DND-41 (cell line): Measurements from ENCODE around the gene NTSR1.

Source experiments
- ATAC-seq: fragments of 200-7000 bp; cut with Tn5 transposase; 3 replicates; pipeline ENCODE4 v1.9.1; 2021; ENCODE audit warnings: low read depth; ENCODE audit not compliant: insufficient read depth
- DNase-seq: peaks from one replicate; pipeline ENCODE4 v3.0.0-alpha.2; 2020
- H2AFZ ChIP-seq: 2 replicates; pipeline ENCODE4 v1.6.0; 2012; ENCODE audit warnings: low read depth, low read length
- H3K27ac ChIP-seq: 2 replicates; pipeline ENCODE4 v1.5.1; 2012; ENCODE audit warnings: low read length, inconsistent platforms
- H3K27me3 ChIP-seq: fragments of 200-600 bp; sonication (generic); 2 replicates; pipeline ENCODE4 v1.6.0; 2012; ENCODE audit warnings: low read length, mild to moderate bottlenecking, inconsistent platforms; ENCODE audit not compliant: insufficient read depth, poor library complexity
- H3K36me3 ChIP-seq: 2 replicates; pipeline ENCODE4 v1.5.1; 2012; ENCODE audit warnings: low read length, inconsistent platforms; ENCODE audit not compliant: insufficient read depth
- H3K4me1 ChIP-seq: 2 replicates; pipeline ENCODE4 v1.5.1; 2012; ENCODE audit warnings: mild to moderate bottlenecking, low read length; ENCODE audit not compliant: insufficient read depth
- H3K4me2 ChIP-seq: 2 replicates; pipeline ENCODE4 v1.6.0; 2012; ENCODE audit warnings: mild to moderate bottlenecking, moderate library complexity, low read length, inconsistent platforms; ENCODE audit not compliant: insufficient read depth
- H3K4me3 ChIP-seq, 2 experiments: fragments of 200-600 bp in 1 of 2; shearing (Covaris generic) in 1 of 2; 2 replicates each; pipeline ENCODE4 v1.5.1; 2012 to 2016; ENCODE audit warnings: inconsistent platforms in 2 of 2, low read length in 2 of 2, mild to moderate bottlenecking in 2 of 2, low read depth in 1 of 2, moderate library complexity in 1 of 2
- H3K79me2 ChIP-seq: 2 replicates; pipeline ENCODE4 v1.6.0; 2012; ENCODE audit warnings: low read length, inconsistent platforms; ENCODE audit not compliant: insufficient read depth
- H3K9ac ChIP-seq: 2 replicates; pipeline ENCODE4 v1.6.0; 2012; ENCODE audit warnings: low read depth, mild to moderate bottlenecking, inconsistent platforms, low read length, moderate library complexity
- H3K9me3 ChIP-seq: 2 replicates; pipeline ENCODE4 v1.5.1; 2012; ENCODE audit warnings: low read length, moderate library complexity, mild to moderate bottlenecking, inconsistent platforms; ENCODE audit not compliant: insufficient read depth, severe bottlenecking
- H4K20me1 ChIP-seq: 2 replicates; pipeline ENCODE4 v1.6.0; 2012; ENCODE audit warnings: low read length; ENCODE audit not compliant: insufficient read depth
- EZH2 ChIP-seq: IDR thresholded peaks from 3 replicates; pipeline ENCODE4 v1.6.1; 2012; ENCODE audit warnings: borderline replicate concordance, low read depth, mild to moderate bottlenecking, moderate library complexity, low read length, inconsistent platforms; ENCODE audit not compliant: severe bottlenecking
- TF ChIP-seq, protein P1 (sequence below): IDR thresholded peaks from 2 replicates; pipeline ENCODE4 v1.5.1; 2012; ENCODE audit warnings: borderline replicate concordance, low read length, moderate library complexity, mild to moderate bottlenecking; ENCODE audit not compliant: poor library complexity, severe bottlenecking; ENCODE audit errors: extremely low read depth

Gene NTSR1

DNA sequence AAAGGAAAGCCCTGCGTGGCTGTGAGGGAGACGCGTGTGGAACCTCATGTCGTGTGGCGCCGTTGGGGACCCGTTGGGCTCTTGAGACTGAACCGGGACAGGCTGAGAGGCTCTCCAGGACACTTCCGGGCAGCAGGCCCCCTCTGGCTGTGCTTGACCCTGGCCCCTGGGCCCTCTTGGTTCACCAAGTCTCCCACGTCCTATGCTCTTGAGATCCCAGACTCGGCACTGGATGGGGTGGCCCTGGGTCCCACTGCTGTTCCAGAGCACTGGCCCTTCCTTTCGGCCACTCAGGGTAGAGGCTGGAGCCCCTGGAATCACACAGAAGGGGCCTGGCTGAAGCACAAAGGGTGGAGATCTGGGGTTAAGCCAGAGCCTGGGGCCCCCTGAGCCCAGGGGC is 30.4 kb downstream of the NTSR1 start:
- Histone ChIP-seq H4K20me1 (peaks cover 23% of the 10 kb centered on the region), H3K9me3 (no peaks in the 10 kb centered on the region), H3K27me3 (no peaks in the 10 kb centered on the region), H3K36me3 (no peaks in the 10 kb centered on the region), H3K4me1 (no peaks in the 10 kb centered on the region), H3K79me2 (no peaks in the 10 kb centered on the region), H3K4me3 (no peak overlapping the region), H2AFZ (no peak overlapping the region), H3K4me2 (no peak overlapping the region), H3K27ac (no peak overlapping the region), H3K9ac (no peak overlapping the region)
- no peak for ATAC-seq
- TF ChIP-seq EZH2: no peak
- TF ChIP-seq, protein P1, sequence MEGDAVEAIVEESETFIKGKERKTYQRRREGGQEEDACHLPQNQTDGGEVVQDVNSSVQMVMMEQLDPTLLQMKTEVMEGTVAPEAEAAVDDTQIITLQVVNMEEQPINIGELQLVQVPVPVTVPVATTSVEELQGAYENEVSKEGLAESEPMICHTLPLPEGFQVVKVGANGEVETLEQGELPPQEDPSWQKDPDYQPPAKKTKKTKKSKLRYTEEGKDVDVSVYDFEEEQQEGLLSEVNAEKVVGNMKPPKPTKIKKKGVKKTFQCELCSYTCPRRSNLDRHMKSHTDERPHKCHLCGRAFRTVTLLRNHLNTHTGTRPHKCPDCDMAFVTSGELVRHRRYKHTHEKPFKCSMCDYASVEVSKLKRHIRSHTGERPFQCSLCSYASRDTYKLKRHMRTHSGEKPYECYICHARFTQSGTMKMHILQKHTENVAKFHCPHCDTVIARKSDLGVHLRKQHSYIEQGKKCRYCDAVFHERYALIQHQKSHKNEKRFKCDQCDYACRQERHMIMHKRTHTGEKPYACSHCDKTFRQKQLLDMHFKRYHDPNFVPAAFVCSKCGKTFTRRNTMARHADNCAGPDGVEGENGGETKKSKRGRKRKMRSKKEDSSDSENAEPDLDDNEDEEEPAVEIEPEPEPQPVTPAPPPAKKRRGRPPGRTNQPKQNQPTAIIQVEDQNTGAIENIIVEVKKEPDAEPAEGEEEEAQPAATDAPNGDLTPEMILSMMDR: no peak
- DNase-seq: no peak

DNA sequence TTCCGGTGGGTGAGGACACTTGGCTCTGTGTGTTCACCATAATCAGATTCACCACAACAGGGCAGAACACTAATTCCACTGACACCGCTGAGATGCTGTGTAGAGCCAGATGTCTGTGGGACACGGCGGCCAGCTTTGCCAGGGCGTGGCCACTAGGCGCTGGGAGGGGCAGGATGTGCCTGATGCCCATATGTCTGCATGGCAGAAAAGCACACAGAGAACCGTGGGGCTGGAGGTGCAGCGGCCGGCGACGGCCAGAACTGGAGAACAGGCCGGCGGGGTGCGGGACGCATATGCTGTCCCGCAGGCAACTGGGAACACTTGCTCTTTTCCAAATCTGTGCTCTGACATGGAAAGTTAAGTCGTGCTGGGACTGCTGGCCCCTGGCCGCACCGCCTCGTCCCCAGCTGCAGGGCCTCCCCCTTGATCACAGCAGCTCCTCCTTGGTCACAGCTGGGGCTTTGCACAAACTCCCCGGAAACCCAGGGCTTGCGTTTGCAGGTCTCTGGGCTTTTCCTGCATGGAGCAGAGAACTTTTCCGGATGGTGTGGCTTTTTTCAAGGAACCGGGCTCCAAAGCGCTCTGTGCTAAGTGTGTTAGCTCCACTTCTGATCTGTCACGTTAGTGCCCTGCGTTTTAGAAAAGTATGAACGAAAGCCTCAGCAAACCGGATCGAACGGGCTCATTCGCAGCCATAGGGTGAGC is 31.1 kb downstream of the NTSR1 start:
- no peak for DNase-seq
- H3K79me2 ChIP-seq: no peaks in the 10 kb centered on the region
- no peak overlapping the region for H3K9ac ChIP-seq
- TF ChIP-seq EZH2: no peak
- TF ChIP-seq, protein P1: no peak
- H2AFZ ChIP-seq: no peak overlapping the region
- no peaks in the 10 kb centered on the region for H3K36me3 ChIP-seq
- ATAC-seq: no peak
- H3K4me2 ChIP-seq: no peak overlapping the region
- H4K20me1 ChIP-seq: peaks cover 23% of the 10 kb centered on the region
- H3K27ac ChIP-seq: no peak overlapping the region
- no peak overlapping the region for H3K4me3 ChIP-seq
- no peaks in the 10 kb centered on the region for H3K27me3 ChIP-seq
- no peaks in the 10 kb centered on the region for H3K4me1 ChIP-seq
- no peaks in the 10 kb centered on the region for H3K9me3 ChIP-seq

DNA sequence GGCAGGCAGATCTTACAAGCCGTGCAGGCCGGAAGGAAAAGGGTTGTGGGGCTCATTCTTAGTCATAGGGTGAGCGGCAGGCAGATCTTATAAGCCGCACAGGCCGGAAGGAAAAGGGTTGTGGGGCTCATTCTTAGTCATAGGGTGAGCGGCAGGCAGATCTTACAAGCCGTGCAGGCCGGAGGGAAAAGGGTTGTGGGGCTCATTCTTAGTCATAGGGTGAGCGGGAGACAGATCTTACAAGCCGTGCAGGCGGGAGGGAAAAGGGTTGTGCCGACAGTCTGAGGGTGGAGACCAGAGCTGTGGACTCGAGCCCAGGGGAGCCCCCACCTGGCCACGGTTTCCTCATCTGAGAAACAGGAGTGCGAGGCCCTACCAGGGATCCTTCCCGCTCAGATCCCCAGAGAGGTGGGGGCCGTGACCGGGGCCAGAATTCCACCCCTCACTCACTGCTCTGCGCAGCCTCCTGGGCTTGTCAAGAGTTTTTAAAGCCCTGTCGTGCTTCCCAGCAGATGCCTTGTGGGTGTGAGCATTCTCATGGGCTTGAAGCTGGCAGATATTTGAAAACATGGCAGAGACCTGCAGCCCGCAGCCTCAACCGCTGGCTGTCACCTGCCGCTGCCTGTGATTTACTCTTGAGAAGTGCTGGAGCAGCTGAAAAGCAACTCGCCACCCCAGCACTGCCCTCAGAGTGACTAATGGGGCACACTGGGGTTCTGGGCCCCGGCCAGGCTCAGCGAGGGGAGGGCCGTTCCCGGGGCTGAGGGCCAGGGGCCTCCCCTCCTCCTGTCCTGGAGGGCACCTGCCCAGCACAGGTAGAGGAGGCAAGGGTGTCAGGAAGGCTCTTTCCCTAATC is 31.9 kb downstream of the NTSR1 start:
- Histone ChIP-seq H3K27me3 (no peaks in the 10 kb centered on the region), H4K20me1 (peaks cover 23% of the 10 kb centered on the region), H3K9me3 (no peaks in the 10 kb centered on the region), H3K4me3 (no peak overlapping the region), H3K36me3 (no peaks in the 10 kb centered on the region), H3K27ac (no peak overlapping the region), H2AFZ (no peak overlapping the region), H3K9ac (no peak overlapping the region), H3K79me2 (no peaks in the 10 kb centered on the region), H3K4me1 (no peaks in the 10 kb centered on the region), H3K4me2 (no peak overlapping the region)
- DNase-seq: no peak
- ATAC-seq: no peak
- TF ChIP-seq, protein P1: no peak
- TF ChIP-seq EZH2: no peak
